ENCODE results near the gene KMO. TPM values are rescaled to one million over a fixed set of nuclear protein-coding genes. Genes with fewer than 3 reads are reported as not detected.

KMO gene
- polyA plus RNA-seq, 4 donors: 0.45 to 3.2 (median 1.3) TPM

GRCh38 chr1:241631674-241632073 lies 99.5 kb downstream of the KMO start:
- H3K27me3 ChIP-seq (ENCODE audit: control insufficient read depth in 3 of 3, insufficient read depth in 3 of 3, low read length in 3 of 3): no peaks in the 10 kb centered on the region
- H3K4me1 ChIP-seq (ENCODE audit: control insufficient read depth in 3 of 3, insufficient read depth in 2 of 3, low read depth in 1 of 3, low read length in 2 of 3): no peaks in the 10 kb centered on the region
- no peak overlapping the region for H3K27ac ChIP-seq (ENCODE audit: low read depth in 1 of 3, low read length in 2 of 3)
- no peak overlapping the region for H3K4me3 ChIP-seq (ENCODE audit: low read depth in 1 of 3, low read length in 3 of 3)
- peaks cover 0 to 2% (median 0%) of the 10 kb centered on the region in 3 donors for H3K36me3 ChIP-seq (ENCODE audit: control insufficient read depth in 3 of 3, insufficient read depth in 2 of 3, low read depth in 1 of 3, low read length in 3 of 3)
- FAIRE-seq (no peak), DNase-seq (no peak)
- H3K9me3 ChIP-seq (ENCODE audit: control insufficient read depth in 2 of 2, insufficient read depth in 1 of 2, low read depth in 1 of 2, low read length in 1 of 2): no peaks in the 10 kb centered on the region
- WGBS, 3 donors: 40 to 68% (median 58%) methylated on average over 5 of the region's 5 CpGs

- H3K27me3 ChIP-seq (ENCODE audit: control insufficient read depth in 3 of 3, insufficient read depth in 3 of 3, low read length in 3 of 3): no peaks in the 10 kb centered on the region
- no peak overlapping the region for H3K4me3 ChIP-seq (ENCODE audit: low read depth in 1 of 3, low read length in 3 of 3)
- whole genome bisulfite sequencing, 3 donors: 72 to 86% (median 85%) methylated on average over 3 of the region's 3 CpGs
- H3K36me3 ChIP-seq (ENCODE audit: control insufficient read depth in 3 of 3, insufficient read depth in 2 of 3, low read depth in 1 of 3, low read length in 3 of 3): peaks cover 0 to 2% (median 0%) of the 10 kb centered on the region in 3 donors
- no peaks in the 10 kb centered on the region for H3K9me3 ChIP-seq (ENCODE audit: control insufficient read depth in 2 of 2, insufficient read depth in 1 of 2, low read depth in 1 of 2, low read length in 1 of 2)
- DNase-seq (no peak), FAIRE-seq (no peak)
- no peaks in the 10 kb centered on the region for H3K4me1 ChIP-seq (ENCODE audit: control insufficient read depth in 3 of 3, insufficient read depth in 2 of 3, low read depth in 1 of 3, low read length in 2 of 3)
- no peak overlapping the region for H3K27ac ChIP-seq (ENCODE audit: low read depth in 1 of 3, low read length in 2 of 3)
Observed at GRCh38 chr1:241632987-241633386, 100.8 kb downstream of the KMO start.

GRCh38 chr1:241635556-241636152 lies 103.5 kb downstream of the KMO start:
- no peak overlapping the region for H3K27ac ChIP-seq (ENCODE audit: low read depth in 1 of 3, low read length in 2 of 3)
- no peak for FAIRE-seq
- WGBS, 3 donors: 77 to 89% (median 80%) methylated on average over 4 of the region's 4 CpGs

GRCh38 chr1:241636291-241636690 lies 104.1 kb downstream of the KMO start:
- FAIRE-seq (no peak), DNase-seq (no peak)
- Histone ChIP-seq H3K36me3 (ENCODE audit: control insufficient read depth in 3 of 3, insufficient read depth in 2 of 3, low read depth in 1 of 3, low read length in 3 of 3) (no peaks in the 10 kb centered on the region), H3K27me3 (ENCODE audit: control insufficient read depth in 3 of 3, insufficient read depth in 3 of 3, low read length in 3 of 3) (no peaks in the 10 kb centered on the region), H3K27ac (ENCODE audit: low read depth in 1 of 3, low read length in 2 of 3) (no peak overlapping the region), H3K4me3 (ENCODE audit: low read depth in 1 of 3, low read length in 3 of 3) (no peak overlapping the region), H3K9me3 (ENCODE audit: control insufficient read depth in 2 of 2, insufficient read depth in 1 of 2, low read depth in 1 of 2, low read length in 1 of 2) (peaks cover 0 to 2% of the 10 kb centered on the region in 2 donors), H3K4me1 (ENCODE audit: control insufficient read depth in 3 of 3, insufficient read depth in 2 of 3, low read depth in 1 of 3, low read length in 2 of 3) (peaks cover 0 to 7% (median 2%) of the 10 kb centered on the region in 3 donors)
- WGBS, 3 donors: 59 to 90% (median 66%) methylated on average over 1 of the region's 1 CpG

More at GRCh38 chr1:241635556-241636152, 103.5 kb downstream of the KMO start:
- DNase-seq: no peak
- H3K36me3 ChIP-seq (ENCODE audit: control insufficient read depth in 3 of 3, insufficient read depth in 2 of 3, low read depth in 1 of 3, low read length in 3 of 3): no peaks in the 10 kb centered on the region
- no peaks in the 10 kb centered on the region for H3K27me3 ChIP-seq (ENCODE audit: control insufficient read depth in 3 of 3, insufficient read depth in 3 of 3, low read length in 3 of 3)
- H3K4me1 ChIP-seq (ENCODE audit: control insufficient read depth in 3 of 3, insufficient read depth in 2 of 3, low read depth in 1 of 3, low read length in 2 of 3): peaks cover 0 to 3% (median under 1%) of the 10 kb centered on the region in 3 donors
- no peak overlapping the region for H3K4me3 ChIP-seq (ENCODE audit: low read depth in 1 of 3, low read length in 3 of 3)
- H3K9me3 ChIP-seq (ENCODE audit: control insufficient read depth in 2 of 2, insufficient read depth in 1 of 2, low read depth in 1 of 2, low read length in 1 of 2): no peaks in the 10 kb centered on the region

- FAIRE-seq (no peak), DNase-seq (no peak)
- no peaks in the 10 kb centered on the region for H3K27me3 ChIP-seq (ENCODE audit: control insufficient read depth in 3 of 3, insufficient read depth in 3 of 3, low read length in 3 of 3)
- no peaks in the 10 kb centered on the region for H3K36me3 ChIP-seq (ENCODE audit: control insufficient read depth in 3 of 3, insufficient read depth in 2 of 3, low read depth in 1 of 3, low read length in 3 of 3)
- H3K4me3 ChIP-seq (ENCODE audit: low read depth in 1 of 3, low read length in 3 of 3): no peak overlapping the region
- H3K4me1 ChIP-seq (ENCODE audit: control insufficient read depth in 3 of 3, insufficient read depth in 2 of 3, low read depth in 1 of 3, low read length in 2 of 3): peaks cover 0 to 10% (median 2%) of the 10 kb centered on the region in 3 donors
- no peak overlapping the region for H3K27ac ChIP-seq (ENCODE audit: low read depth in 1 of 3, low read length in 2 of 3)
- H3K9me3 ChIP-seq (ENCODE audit: control insufficient read depth in 2 of 2, insufficient read depth in 1 of 2, low read depth in 1 of 2, low read length in 1 of 2): peaks cover 0 to 8% of the 10 kb centered on the region in 2 donors
Observed at GRCh38 chr1:241637046-241637590, 104.9 kb downstream of the KMO start.

- Histone ChIP-seq H3K27me3 (ENCODE audit: control insufficient read depth in 3 of 3, insufficient read depth in 3 of 3, low read length in 3 of 3) (no peaks in the 10 kb centered on the region), H3K27ac (ENCODE audit: low read depth in 1 of 3, low read length in 2 of 3) (no peak overlapping the region), H3K4me3 (ENCODE audit: low read depth in 1 of 3, low read length in 3 of 3) (no peak overlapping the region), H3K36me3 (ENCODE audit: control insufficient read depth in 3 of 3, insufficient read depth in 2 of 3, low read depth in 1 of 3, low read length in 3 of 3) (no peaks in the 10 kb centered on the region), H3K9me3 (ENCODE audit: control insufficient read depth in 2 of 2, insufficient read depth in 1 of 2, low read depth in 1 of 2, low read length in 1 of 2) (peaks cover 0 to 8% of the 10 kb centered on the region in 2 donors), H3K4me1 (ENCODE audit: control insufficient read depth in 3 of 3, insufficient read depth in 2 of 3, low read depth in 1 of 3, low read length in 2 of 3) (peaks cover 0 to 10% (median 2%) of the 10 kb centered on the region in 3 donors)
- FAIRE-seq (no peak), DNase-seq (no peak)
- 72 to 83% (median 83%) methylated on average over 4 of the region's 4 CpGs for WGBS, 3 donors
Observed at GRCh38 chr1:241637604-241638003, 105.4 kb downstream of the KMO start.

- Histone ChIP-seq H3K27ac (ENCODE audit: low read depth in 1 of 3, low read length in 2 of 3) (no peak overlapping the region), H3K36me3 (ENCODE audit: control insufficient read depth in 3 of 3, insufficient read depth in 2 of 3, low read depth in 1 of 3, low read length in 3 of 3) (no peaks in the 10 kb centered on the region), H3K4me3 (ENCODE audit: low read depth in 1 of 3, low read length in 3 of 3) (no peak overlapping the region), H3K4me1 (ENCODE audit: control insufficient read depth in 3 of 3, insufficient read depth in 2 of 3, low read depth in 1 of 3, low read length in 2 of 3) (peaks cover 0 to 10% (median 2%) of the 10 kb centered on the region in 3 donors), H3K27me3 (ENCODE audit: control insufficient read depth in 3 of 3, insufficient read depth in 3 of 3, low read length in 3 of 3) (no peaks in the 10 kb centered on the region), H3K9me3 (ENCODE audit: control insufficient read depth in 2 of 2, insufficient read depth in 1 of 2, low read depth in 1 of 2, low read length in 1 of 2) (peaks cover 0 to 11% of the 10 kb centered on the region in 2 donors)
- DNase-seq: no peak
- 67 to 74% (median 71%) methylated on average over 5 of the region's 5 CpGs for WGBS, 3 donors
- no peak for FAIRE-seq
Observed at GRCh38 chr1:241638099-241638682, 106.0 kb downstream of the KMO start.

- DNase-seq: peak; percentile 21 to 39
- H3K4me1 ChIP-seq (ENCODE audit: control insufficient read depth in 3 of 3, insufficient read depth in 2 of 3, low read depth in 1 of 3, low read length in 2 of 3): peaks cover 0 to 10% (median 2%) of the 10 kb centered on the region in 3 donors
- no peaks in the 10 kb centered on the region for H3K27me3 ChIP-seq (ENCODE audit: control insufficient read depth in 3 of 3, insufficient read depth in 3 of 3, low read length in 3 of 3)
- 6 to 13% (median 13%) methylated on average over 11 of the region's 11 CpGs for WGBS, 3 donors
- H3K9me3 ChIP-seq (ENCODE audit: control insufficient read depth in 2 of 2, insufficient read depth in 1 of 2, low read depth in 1 of 2, low read length in 1 of 2): peaks cover 0 to 12% of the 10 kb centered on the region in 2 donors
- peak overlapping the region in 2 of 3 donors; percentile 32 to 59 for H3K27ac ChIP-seq (ENCODE audit: low read depth in 1 of 3, low read length in 2 of 3)
- FAIRE-seq: no peak
- no peaks in the 10 kb centered on the region for H3K36me3 ChIP-seq (ENCODE audit: control insufficient read depth in 3 of 3, insufficient read depth in 2 of 3, low read depth in 1 of 3, low read length in 3 of 3)
- peak overlapping the region; percentile 81 to 95 (median 94) for H3K4me3 ChIP-seq (ENCODE audit: low read depth in 1 of 3, low read length in 3 of 3)
Observed at GRCh38 chr1:241638909-241639622, 106.9 kb downstream of the KMO start.
